ENCODE results near the gene BMPER. TPM values are rescaled to one million over a fixed set of nuclear protein-coding genes. Genes with fewer than 3 reads are reported as not detected.

The BMPER gene
- total and polyA plus RNA-seq, 12 donors: 0.29 to 1.9 (median 0.85) TPM; not detected in 2

DNA sequence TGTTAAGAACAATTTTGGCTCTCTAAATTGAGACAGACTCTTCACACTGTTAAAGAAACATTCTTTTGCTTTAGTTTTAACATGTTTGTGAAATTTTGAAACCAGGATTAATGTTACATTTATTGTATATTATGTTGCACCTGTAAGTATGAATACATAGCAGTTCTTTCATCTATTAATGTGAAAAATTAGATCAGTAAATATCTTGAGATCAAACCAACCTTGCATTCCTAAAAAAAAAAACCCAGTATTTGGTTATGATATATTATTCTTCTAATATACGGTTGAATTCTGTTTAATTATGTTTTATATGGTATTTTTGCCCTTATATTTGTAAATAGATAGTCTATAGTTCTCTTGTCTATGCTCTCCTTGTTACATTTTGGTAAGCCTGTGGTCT is 219.4 kb downstream of the BMPER start:
- intact Hi-C loops (cut with DNase I): no loop called here

DNA sequence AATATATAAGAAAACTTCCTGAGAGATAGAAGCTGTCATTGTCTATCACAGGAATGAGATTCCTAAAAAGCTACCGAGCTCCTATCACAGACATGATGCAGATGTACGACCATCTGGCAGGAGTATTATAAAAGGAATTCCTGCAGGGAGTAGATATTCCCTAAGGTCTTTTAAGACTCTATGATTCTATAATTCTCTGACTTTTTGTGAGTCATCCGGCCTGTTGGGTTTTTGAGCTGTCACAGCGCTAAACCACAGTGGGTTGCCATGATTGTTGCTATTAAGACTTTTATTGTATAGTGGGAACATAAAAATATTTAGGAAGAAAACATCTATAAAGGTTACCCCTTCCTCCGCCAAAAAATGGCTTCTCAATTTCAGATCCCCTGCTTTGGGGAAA is 223.4 kb downstream of the BMPER start:
- no peak overlapping the region for H3K27ac ChIP-seq

More for the DNA sequence above, 219.4 kb downstream of the BMPER start:
- Histone ChIP-seq H3K4me1 (replicated peaks in 1 of 2) (no peaks in the 10 kb centered on the region), H3K4me3 (no peak overlapping the region), H3K36me3 (replicated peaks in 1 of 2) (no peaks in the 10 kb centered on the region), H3K27me3 (no peaks in the 10 kb centered on the region), H3K27ac (no peak overlapping the region), H3K9me3 (replicated peaks in 1 of 3) (peaks cover 0 to 8% (median 0%) of the 10 kb centered on the region in 3 donors)
- 26 to 65% (median 43%) methylated on average over 1 of the region's 1 CpG for WGBS, 4 donors
- TF ChIP-seq, protein P1, sequence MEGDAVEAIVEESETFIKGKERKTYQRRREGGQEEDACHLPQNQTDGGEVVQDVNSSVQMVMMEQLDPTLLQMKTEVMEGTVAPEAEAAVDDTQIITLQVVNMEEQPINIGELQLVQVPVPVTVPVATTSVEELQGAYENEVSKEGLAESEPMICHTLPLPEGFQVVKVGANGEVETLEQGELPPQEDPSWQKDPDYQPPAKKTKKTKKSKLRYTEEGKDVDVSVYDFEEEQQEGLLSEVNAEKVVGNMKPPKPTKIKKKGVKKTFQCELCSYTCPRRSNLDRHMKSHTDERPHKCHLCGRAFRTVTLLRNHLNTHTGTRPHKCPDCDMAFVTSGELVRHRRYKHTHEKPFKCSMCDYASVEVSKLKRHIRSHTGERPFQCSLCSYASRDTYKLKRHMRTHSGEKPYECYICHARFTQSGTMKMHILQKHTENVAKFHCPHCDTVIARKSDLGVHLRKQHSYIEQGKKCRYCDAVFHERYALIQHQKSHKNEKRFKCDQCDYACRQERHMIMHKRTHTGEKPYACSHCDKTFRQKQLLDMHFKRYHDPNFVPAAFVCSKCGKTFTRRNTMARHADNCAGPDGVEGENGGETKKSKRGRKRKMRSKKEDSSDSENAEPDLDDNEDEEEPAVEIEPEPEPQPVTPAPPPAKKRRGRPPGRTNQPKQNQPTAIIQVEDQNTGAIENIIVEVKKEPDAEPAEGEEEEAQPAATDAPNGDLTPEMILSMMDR (IDR thresholded peaks at IDR 0.05): no peak
- no peak for TF ChIP-seq POLR2A (IDR thresholded peaks at IDR 0.05)
- DNase-seq: no peak

DNA sequence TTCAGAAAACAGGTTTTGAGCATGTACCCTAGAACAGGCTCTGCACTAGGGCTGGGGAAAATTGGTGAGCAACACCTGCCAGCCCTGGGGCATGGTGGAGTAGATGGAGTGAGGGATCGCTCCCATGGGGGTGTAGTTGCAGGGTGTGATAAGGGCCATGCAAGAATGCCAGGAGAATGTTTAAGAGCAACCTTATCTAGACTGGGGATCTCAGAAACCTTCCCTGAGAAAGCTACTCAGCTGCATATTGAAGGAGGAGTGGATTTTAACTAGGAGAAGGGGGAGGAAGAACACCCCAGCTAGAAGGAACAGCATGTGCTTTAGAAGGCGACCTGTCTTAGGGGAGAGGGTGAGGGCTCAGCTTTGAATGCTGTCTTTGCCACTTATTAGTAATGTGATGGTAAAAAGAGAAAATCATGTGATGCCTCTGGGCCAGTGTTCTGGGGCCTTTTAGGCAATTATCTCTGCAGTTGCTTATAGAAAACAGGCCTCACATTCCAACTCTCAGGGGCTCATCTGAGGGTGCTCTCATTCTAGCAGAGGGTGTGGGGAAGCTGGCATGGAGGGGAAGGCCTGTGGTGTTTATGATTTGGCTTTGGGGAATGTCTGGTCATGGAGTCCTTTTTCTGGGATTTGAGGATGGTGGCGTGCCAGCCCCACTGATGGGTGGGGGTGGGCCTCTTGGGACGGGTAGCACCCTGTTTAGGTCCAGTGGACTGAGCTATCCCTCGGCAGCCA is 225.4 kb downstream of the BMPER start:
- Histone ChIP-seq H3K4me1 (replicated peaks in 1 of 2) (no peaks in the 10 kb centered on the region), H3K36me3 (replicated peaks in 1 of 2) (no peaks in the 10 kb centered on the region), H3K9me3 (replicated peaks in 1 of 3) (no peaks in the 10 kb centered on the region), H3K27me3 (no peaks in the 10 kb centered on the region), H3K4me3 (no peak overlapping the region), H3K27ac (no peak overlapping the region)
- no peak for DNase-seq
- intact Hi-C loops (cut with DNase I): no loop called here
- WGBS, 4 donors: 75 to 93% (median 80%) methylated on average over 2 to 5 of the region's 5 CpGs
- TF ChIP-seq POLR2A (IDR thresholded peaks at IDR 0.05): no peak
- TF ChIP-seq, protein P1 (IDR thresholded peaks at IDR 0.05): no peak

More for the DNA sequence above, 223.4 kb downstream of the BMPER start:
- 67 to 76% (median 71%) methylated on average over 5 of the region's 5 CpGs for WGBS, 4 donors
- peaks cover 0 to 8% (median 0%) of the 10 kb centered on the region in 3 donors for H3K9me3 ChIP-seq (replicated peaks in 1 of 3)
- DNase-seq: no peak
- intact Hi-C loops (cut with DNase I): no loop called here
- no peaks in the 10 kb centered on the region for H3K27me3 ChIP-seq
- H3K4me1 ChIP-seq (replicated peaks in 1 of 2): no peaks in the 10 kb centered on the region
- H3K4me3 ChIP-seq: no peak overlapping the region
- H3K36me3 ChIP-seq (replicated peaks in 1 of 2): no peaks in the 10 kb centered on the region
- TF ChIP-seq, protein P1 (IDR thresholded peaks at IDR 0.05): no peak
- TF ChIP-seq POLR2A (IDR thresholded peaks at IDR 0.05): no peak

DNA sequence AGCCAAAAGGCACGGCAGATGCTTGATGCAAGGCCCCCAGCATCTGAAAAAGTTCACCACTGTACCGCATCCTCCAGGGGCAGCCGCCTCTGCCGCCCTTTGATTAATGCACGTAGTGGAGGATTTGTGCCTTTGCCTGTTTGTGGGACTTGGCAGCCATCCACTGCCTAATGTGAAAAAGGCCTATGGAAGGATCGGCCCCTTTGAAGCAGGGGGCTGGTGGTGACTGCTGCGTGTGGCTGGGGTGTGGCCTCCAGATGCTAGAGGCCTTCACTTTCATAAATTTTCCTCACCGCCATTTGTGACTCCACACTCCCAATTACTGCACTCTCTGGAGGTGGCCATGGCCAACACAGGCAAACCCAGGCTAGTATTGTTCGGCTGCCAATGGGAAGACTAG is 226.0 kb downstream of the BMPER start:
- intact Hi-C loops (cut with DNase I): no loop called here
- no peak overlapping the region for H3K27ac ChIP-seq
- TF ChIP-seq POLR2A (IDR thresholded peaks at IDR 0.05): no peak
- TF ChIP-seq, protein P1 (IDR thresholded peaks at IDR 0.05): no peak
- H3K4me3 ChIP-seq: no peak overlapping the region
- no peak for DNase-seq
- H3K9me3 ChIP-seq (replicated peaks in 1 of 3): no peaks in the 10 kb centered on the region
- WGBS, 4 donors: 76 to 92% (median 83%) methylated on average over 9 of the region's 9 CpGs
- no peaks in the 10 kb centered on the region for H3K36me3 ChIP-seq (replicated peaks in 1 of 2)
- no peaks in the 10 kb centered on the region for H3K27me3 ChIP-seq
- H3K4me1 ChIP-seq (replicated peaks in 1 of 2): no peaks in the 10 kb centered on the region

All from adrenal gland (tissue), 12 donors.